SK-N-MC (cell line): ENCODE data around the gene IMMP2L.

Experiments used
- DNase-seq: peaks from one replicate; pipeline ENCODE4 v3.0.0-alpha.2; 2011; ENCODE audit warnings: low read depth, low spot score
- H3K27ac ChIP-seq: fragments of 200-600 bp; sonication (generic); 2 replicates; pipeline ENCODE4 v1.5.1; 2016; ENCODE audit warnings: mixed run types
- H3K36me3 ChIP-seq: fragments of 200-600 bp; sonication (generic); 2 replicates; pipeline ENCODE4 v1.6.1; 2017; ENCODE audit warnings: antibody characterized with exemption, low read length, mixed read lengths; ENCODE audit not compliant: insufficient read depth
- H3K4me3 ChIP-seq: fragments of 200-600 bp; sonication (generic); 2 replicates; pipeline ENCODE4 v1.5.1; 2016
- H3K9ac ChIP-seq: fragments of 200-600 bp; sonication (generic); 2 replicates; pipeline ENCODE4 v1.8.0; 2017; ENCODE audit warnings: mixed run types, mixed read lengths; ENCODE audit not compliant: insufficient read length
- H3K9me3 ChIP-seq: fragments of 200-600 bp; sonication (generic); 2 replicates; pipeline ENCODE4 v1.6.1; 2017; ENCODE audit warnings: low read depth, mild to moderate bottlenecking, antibody characterized with exemption, low read length, moderate library complexity, mixed read lengths
- EZH2 ChIP-seq: fragments of 200-600 bp; sonication (generic); IDR thresholded peaks from one replicate; pipeline ENCODE4 v1.6.1; 2017; ENCODE audit warnings: antibody characterized with exemption
- FOXP2 ChIP-seq: optimal IDR thresholded peaks from 2 replicates; pipeline ENCODE3; 2011; ENCODE audit warnings: mild to moderate bottlenecking, moderate library complexity; ENCODE audit not compliant: insufficient read depth; ENCODE audit errors: extremely low read length, control extremely low read depth
- POLR2AphosphoS5 ChIP-seq: IDR thresholded peaks from 2 replicates; pipeline ENCODE4 v1.6.1; 2012; ENCODE audit warnings: mild to moderate bottlenecking, low read depth, low read length, borderline replicate concordance

IMMP2L gene

DNA sequence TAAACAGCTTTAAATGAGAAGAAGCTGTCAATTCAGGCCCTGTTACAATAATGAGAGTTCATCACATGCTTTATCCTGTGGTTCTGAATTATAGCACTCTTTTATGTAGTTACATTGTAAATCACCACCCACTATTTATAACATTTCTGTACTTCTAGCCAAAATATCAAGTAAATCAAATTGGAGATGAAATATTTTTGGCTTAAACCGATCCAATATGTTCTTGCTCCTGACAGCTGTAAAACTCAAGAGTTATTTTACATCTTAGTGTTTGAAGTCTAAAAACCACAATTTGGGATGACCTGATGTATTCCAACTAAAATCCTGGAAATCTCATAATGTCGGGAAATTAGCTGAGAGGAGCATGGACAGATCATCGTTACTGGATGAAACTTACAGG lies 842.6 kb downstream of the IMMP2L start:
- DNase-seq, result no peak
- no peaks in the 10 kb centered on the region for H3K36me3 ChIP-seq
- no peak overlapping the region for H3K27ac ChIP-seq
- no peak overlapping the region for H3K9ac ChIP-seq
- H3K4me3 ChIP-seq, result no peak overlapping the region
- TF ChIP-seq FOXP2, result no peak
- no peak for TF ChIP-seq POLR2AphosphoS5
- no peak for TF ChIP-seq EZH2
- no peaks in the 10 kb centered on the region; the same call in 1 of the 2 replicates for H3K9me3 ChIP-seq

DNA sequence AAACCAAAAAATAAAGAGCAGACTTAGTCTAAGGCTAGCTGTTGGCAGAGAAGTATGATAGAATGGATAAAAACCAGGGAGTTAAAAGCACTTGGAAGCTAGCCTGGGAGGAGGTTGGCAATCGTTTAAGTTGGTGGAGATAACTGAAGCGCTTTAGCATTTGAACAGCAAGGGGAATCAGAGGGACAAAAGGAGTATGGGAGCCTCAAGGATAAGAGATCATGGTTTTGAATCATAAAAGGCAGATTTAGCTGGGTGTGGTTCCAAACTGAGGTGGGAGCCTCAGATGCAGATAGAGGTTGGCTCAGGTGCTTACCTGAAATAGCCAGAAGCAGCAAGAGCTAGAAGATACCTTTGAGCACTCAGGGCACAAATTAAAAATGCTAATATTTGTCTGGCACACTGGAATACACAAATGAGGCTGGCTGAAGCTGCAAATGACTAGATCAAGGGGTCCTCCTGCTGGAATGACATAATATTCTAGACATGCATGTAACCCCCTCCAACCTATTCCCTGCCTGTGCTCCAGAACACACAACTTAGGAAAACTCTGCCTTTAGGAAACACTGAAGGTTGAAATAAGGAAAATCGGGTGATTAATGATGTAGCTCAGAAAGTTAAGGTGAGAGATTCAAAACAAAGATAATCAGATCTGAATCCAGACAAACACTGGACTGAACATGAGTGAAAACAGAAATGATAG lies 843.6 kb downstream of the IMMP2L start:
- H3K4me3 ChIP-seq, result no peak overlapping the region
- H3K9ac ChIP-seq, result no peak overlapping the region
- H3K36me3 ChIP-seq, result no peaks in the 10 kb centered on the region
- TF ChIP-seq POLR2AphosphoS5 (no peak), EZH2 (no peak), FOXP2 (no peak)
- no peaks in the 10 kb centered on the region; the same call in 1 of the 2 replicates for H3K9me3 ChIP-seq
- no peak overlapping the region for H3K27ac ChIP-seq
- DNase-seq, result no peak

DNA sequence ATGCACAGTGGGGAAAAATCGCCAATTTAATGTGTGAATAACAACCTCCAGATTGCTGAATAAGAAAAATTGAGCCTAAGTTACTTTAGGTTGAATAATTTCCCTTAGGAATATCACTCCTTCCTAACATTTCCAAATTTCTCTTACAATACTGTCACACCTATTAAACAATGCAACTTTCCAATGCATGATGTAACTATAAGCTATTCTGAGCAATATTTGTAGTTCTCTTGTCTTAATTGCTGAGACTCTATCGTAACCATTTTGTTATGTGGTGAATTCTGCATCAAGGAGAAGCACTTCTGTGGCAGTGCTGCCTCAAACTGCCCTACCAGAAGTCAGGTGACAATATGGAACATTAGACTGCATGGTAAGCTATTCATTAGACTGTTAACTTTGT lies 858.1 kb downstream of the IMMP2L start:
- no peak for TF ChIP-seq POLR2AphosphoS5
- no peak for TF ChIP-seq EZH2
- no peak for TF ChIP-seq FOXP2
- H3K27ac ChIP-seq, result no peak overlapping the region
- H3K9ac ChIP-seq, result no peak overlapping the region
- H3K36me3 ChIP-seq, result no peaks in the 10 kb centered on the region
- no peaks in the 10 kb centered on the region for H3K9me3 ChIP-seq
- no peak for DNase-seq
- H3K4me3 ChIP-seq, result no peak overlapping the region

DNA sequence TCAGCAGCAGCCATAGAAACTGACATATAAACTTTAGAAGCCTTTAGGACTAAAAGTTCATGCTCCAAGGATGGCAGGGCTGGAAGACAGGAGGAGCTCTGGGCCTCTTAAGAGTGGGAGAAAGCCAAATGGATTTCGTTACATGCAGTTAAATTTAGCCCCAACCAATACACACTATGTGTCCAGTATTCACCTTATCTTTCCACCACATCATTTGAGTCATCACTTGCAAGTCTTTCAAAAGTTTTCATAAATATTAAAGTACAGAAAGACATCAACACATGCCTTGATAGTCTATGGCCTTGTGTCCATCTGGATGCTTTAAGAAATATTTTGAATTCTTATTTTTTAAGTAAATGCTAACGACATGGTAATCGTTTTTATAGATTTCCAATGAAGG lies 863.7 kb downstream of the IMMP2L start:
- no peak for DNase-seq
- TF ChIP-seq EZH2, result no peak
- TF ChIP-seq FOXP2, result no peak
- TF ChIP-seq POLR2AphosphoS5, result no peak

DNA sequence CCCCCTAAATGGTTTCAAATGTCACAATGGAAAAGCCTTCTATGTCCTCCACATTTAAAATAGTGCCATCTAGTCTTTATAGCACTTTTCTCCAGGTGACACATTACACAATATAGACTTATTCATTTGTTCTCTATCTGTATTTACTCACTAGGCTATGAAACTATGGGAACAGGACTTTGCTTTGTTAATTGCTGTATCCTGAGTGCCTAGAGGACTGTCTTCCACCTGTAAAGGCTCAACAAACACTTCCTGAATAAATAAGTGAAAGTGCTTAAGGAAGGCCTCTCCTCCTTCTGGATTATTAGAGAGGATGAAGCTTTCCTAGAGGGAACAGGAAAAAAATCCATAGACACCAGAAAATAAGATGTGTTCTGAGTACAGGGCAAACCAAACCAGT lies 868.9 kb downstream of the IMMP2L start:
- Histone ChIP-seq H3K4me3 (no peak overlapping the region), H3K9ac (no peak overlapping the region), H3K9me3 (no peaks in the 10 kb centered on the region), H3K27ac (no peak overlapping the region), H3K36me3 (no peaks in the 10 kb centered on the region)
- no peak for TF ChIP-seq EZH2
- no peak for TF ChIP-seq POLR2AphosphoS5
- no peak for TF ChIP-seq FOXP2
- no peak for DNase-seq

More for the DNA sequence above, 863.7 kb downstream of the IMMP2L start:
- Histone ChIP-seq H3K9ac (no peak overlapping the region), H3K36me3 (no peaks in the 10 kb centered on the region), H3K4me3 (no peak overlapping the region), H3K27ac (no peak overlapping the region), H3K9me3 (no peaks in the 10 kb centered on the region)

DNA sequence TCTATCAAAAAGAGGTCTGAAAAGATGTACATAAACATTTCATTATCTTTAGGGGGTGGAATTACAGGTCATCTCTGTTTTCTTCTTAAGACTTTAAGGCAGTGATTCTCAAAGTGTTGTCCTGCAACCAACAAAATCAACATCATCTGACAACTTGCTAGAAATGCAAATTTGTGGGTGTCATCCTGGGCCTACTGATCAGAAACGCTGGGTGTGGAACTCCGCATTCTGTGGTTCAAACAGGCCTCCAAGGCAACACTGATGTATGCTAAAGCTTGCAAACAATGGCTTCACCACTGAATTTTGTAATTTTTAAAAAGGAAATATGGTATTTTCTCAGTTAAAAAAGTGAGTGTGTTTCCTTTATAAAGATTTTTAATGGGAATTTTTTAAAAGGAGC lies 873.4 kb downstream of the IMMP2L start:
- H3K9me3 ChIP-seq, result no peaks in the 10 kb centered on the region
- no peak overlapping the region for H3K4me3 ChIP-seq
- H3K36me3 ChIP-seq, result no peaks in the 10 kb centered on the region
- no peak for TF ChIP-seq EZH2
- no peak for TF ChIP-seq FOXP2
- no peak for TF ChIP-seq POLR2AphosphoS5
- no peak overlapping the region for H3K27ac ChIP-seq
- no peak for DNase-seq
- no peak overlapping the region for H3K9ac ChIP-seq

DNA sequence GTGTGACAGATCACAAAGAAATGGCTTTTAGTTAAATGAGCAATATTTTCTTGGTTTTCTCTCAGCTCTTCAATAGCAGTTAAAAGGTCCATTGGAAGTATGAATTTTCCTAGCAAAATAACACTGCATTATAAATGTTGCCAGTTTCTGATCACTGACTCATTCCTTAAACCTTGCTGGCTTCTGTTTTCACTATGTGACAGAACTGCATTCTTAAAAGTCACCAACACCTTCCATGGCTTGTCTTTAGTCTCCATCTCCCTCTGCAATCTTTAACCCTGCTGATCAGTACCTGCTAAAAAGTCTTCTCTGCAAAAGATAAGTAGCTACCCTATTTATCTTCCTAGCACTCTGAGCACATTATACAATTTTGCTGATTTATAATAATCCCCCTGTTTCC lies 876.4 kb downstream of the IMMP2L start:
- TF ChIP-seq POLR2AphosphoS5 (no peak), EZH2 (no peak), FOXP2 (no peak)
- DNase-seq, result no peak
- no peak overlapping the region for H3K9ac ChIP-seq
- no peaks in the 10 kb centered on the region for H3K9me3 ChIP-seq
- no peaks in the 10 kb centered on the region for H3K36me3 ChIP-seq
- no peak overlapping the region for H3K4me3 ChIP-seq
- H3K27ac ChIP-seq, result no peak overlapping the region

DNA sequence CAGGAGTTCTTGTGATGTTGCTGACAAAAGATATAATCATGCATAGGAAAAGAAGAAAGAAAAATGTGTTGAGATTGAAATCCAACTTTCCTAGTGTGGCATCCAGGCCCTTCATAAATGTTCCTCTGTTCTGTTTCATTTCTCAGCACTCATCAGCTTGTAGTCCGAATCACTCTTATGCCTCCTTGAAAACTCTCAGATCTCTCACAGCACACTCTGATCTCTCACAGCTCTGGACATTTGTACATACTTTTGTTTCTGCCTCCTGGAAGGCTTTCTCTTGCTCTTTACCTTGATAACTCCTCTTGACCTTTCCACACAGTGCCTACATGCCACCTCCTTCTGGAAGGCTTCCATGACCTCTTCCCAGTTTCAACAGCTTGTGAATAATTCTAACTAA lies 880.4 kb downstream of the IMMP2L start:
- Histone ChIP-seq H3K27ac (no peak overlapping the region), H3K36me3 (no peaks in the 10 kb centered on the region), H3K9ac (no peak overlapping the region), H3K4me3 (no peak overlapping the region), H3K9me3 (no peaks in the 10 kb centered on the region)
- TF ChIP-seq EZH2, result no peak
- no peak for TF ChIP-seq FOXP2
- no peak for TF ChIP-seq POLR2AphosphoS5
- DNase-seq, result no peak

DNA sequence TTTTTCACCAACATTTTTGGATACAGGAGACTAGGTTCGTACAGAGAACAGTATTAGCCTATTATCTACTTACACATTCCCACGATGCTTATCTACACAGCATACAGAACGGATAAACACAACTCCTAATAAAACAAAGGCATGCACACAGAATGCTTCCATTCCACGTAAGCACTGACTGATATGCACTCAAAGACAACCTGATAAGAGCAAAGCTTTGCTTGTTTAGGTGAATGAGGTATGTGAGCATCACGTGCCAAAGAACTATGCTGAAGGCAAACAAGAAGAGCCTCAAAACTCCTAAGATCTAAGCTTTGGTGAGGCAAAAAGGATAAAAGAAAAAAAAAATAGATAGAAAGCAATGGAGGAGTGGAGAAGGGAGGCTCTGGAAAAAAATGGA lies 884.9 kb downstream of the IMMP2L start:
- H3K27ac ChIP-seq, result no peak overlapping the region
- no peak for DNase-seq
- no peak for TF ChIP-seq FOXP2
- TF ChIP-seq EZH2, result no peak
- H3K4me3 ChIP-seq, result no peak overlapping the region
- H3K36me3 ChIP-seq, result no peaks in the 10 kb centered on the region
- no peak overlapping the region for H3K9ac ChIP-seq
- no peaks in the 10 kb centered on the region for H3K9me3 ChIP-seq
